ENCODE results near the gene GSTO2.

The GSTO2 gene

DNA sequence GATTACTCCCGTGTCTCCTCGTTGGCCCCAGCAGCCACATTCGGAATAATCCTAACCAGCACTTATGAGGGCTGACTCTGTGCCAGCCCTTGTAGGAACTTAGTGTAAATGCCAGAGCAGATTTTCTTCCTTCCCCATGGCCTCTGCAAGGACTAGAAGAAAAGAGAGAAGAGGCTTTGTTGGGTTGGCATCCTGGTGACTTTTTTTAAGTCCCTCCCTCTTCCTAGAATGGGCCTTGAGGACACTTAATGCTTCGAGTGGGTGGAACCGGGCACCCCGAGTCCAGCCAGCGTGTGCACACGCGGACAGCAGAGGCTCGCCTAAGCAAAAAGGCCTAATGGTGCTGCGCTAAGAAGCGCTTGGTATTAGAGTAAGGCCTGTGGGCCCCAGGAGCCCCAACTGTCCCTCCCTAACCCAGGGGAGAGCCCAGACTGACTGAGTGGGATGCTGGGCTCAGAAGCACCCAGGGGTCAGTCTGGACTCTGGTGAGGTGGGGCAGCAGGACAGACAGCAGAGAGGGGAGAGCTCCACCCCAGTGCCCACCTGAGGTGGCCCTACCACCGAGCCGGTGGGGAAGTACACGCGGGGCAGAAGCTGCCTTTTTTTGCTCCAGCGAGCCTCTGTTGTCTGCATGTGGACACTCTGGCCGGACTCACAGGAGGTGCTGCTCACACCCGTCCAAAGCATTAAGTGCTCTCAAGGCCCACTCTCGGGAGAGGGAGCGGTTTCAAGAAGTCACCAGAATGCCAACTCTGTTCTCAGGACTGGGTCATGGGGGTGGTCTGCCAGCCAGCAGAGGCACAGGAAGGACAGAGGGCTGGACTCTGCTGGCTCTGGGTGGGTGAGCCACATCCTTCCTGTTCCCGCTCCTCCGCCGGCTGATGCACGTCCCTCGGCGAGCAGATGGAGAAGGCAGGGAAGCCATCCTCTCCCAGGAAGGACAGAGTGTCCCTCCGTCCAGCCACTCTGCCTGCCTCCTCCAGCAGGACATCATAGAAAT lies 56.8 kb downstream of the GSTO2 start:
- DNase-seq (ENCODE audit: low read depth, low spot score): no peak

DNA sequence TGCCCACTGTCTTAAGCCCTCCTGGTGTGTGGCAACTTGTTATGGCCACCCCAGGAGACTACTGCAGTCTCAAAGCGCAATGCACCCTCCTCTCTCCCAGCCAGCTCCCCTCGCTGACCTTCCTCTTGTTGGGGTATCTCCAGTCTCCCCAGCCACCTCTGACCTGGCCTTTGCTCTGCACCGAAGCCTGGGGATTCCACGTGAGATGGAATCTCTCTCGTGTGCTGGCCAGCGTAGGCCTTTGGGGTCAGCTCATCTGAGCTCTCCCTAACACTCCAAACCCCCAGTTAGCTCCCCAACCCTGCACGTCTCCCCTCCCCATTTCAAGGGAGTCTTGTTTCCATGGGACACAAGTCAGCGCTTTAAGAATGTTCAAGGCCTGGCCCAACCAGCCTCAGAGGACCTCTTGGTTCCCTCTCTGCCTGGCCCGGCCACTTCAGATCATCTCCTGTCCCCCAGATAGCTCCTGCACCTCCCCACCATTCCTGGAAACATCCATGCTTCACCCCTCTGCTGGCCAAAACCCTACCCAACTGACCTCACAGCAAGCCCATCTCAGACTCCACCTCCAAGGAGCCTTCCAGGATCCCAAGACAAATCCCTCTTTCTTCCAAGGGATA lies 58.1 kb downstream of the GSTO2 start:
- no peak for DNase-seq (ENCODE audit: low read depth, low spot score)

DNA sequence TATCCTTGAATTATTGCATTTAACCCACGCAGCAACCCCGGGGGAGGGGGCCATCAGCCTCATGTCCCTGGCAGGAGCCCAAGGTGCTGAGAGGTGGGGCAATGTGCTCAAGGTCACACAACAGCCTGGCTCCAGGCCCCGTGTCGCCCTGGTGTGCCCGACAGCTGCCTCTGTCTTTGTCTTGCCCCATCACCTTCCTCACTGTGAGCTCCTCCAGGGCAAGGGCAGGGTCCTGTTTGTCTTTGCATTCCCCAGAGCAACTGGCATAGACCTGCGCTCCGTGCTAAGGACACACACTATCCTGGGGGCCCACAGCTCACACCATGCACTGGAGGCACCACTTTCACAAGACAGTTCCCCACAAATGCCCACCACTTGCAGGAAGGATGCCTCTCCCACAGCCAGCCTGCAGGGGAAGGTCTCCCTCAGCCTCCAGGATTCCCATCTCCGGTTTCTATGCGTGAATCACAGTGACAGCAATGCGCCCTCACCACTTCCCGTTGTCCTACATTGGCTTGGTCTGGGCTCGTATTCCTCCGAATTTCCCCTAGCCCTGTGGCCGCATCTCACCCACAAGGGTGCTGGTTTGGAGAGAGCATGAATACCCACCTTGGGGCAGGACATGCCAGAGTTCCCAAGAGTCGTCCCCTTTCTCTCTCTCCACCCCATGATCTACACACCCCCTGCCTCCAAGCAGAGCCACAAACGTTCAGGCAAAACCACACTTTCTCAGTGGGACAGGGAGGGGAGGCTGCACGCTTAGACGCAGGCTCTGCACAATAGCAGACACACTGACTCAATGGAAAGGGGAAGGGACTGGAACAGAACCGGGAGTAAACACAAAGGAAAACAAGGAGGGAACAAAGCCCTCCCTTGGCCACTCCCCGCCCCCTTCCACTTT lies 59.0 kb downstream of the GSTO2 start:
- peak; percentile 91 for DNase-seq (ENCODE audit: low read depth, low spot score)

DNA sequence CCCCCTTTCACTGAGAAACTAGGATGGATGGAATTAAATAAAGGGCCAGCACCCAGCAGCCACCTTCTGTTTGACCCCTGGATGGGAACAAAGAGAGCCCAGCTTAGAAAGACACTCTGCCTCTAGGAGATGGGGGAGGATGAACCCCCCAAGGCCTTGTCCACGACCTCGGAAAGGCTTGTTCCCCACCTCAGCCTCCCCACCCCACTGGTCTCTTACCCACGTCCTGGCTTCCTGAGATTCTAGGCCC lies 59.6 kb downstream of the GSTO2 start:
- DNase-seq (ENCODE audit: low read depth, low spot score): no peak

DNA sequence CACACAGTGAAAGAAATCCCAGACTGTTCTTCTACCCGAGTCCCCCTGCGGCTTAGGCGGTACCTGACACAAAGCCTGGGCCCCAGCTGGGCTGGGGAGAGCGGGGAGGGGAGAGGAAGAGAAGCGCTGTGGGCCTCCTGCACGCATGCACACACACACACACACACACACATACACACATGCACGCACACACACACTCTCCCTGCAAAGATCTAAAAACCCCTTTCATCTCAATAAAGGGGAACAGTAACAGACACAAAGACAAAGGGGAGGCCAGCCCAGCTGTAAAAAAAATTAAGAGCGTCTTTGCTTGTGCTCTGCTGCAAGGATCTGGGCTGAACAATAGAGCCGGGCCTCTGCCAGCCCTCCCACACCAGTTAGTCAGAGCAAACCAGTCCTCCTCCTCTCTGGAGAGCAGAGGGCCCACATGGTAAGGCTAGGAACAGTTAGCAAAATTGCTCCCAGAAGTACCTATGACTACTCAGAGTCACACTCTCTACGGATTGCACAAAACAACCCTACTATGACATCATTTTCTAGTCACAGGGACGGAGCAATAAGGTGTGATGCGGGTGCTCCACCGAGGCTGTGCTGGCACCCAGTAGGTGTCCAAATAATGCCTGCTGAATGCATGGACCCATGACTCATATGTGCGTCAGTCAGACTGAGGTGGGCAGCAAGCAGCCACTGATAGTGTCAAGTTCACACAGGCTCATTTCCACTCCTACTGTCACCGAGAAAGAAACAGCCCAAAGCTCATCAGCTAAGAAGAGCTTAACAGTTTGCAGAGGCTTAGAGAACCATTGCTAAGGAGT lies 60.1 kb downstream of the GSTO2 start:
- peak; percentile 85 for DNase-seq (ENCODE audit: low read depth, low spot score)

DNA sequence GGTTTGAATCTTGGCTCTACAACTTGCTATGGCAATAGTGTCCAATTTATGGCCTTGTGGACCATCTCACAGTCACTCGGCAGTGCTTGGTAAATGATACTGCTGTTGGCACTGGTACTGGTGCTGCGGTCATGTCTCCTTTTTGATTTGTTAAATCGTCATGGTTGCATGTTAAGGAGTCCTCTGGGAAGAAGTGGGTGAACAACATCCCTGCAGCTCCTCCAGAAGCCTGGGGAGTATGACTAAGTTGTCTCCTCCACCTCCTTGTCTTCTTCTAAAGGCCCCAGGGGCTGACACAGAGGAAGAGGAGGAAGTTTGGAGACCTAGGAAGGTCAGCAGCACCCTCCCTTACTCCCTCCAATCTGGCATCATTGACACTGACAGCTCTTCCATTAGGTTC lies 60.8 kb downstream of the GSTO2 start:
- peak; percentile 69 for DNase-seq (ENCODE audit: low read depth, low spot score)

DNA sequence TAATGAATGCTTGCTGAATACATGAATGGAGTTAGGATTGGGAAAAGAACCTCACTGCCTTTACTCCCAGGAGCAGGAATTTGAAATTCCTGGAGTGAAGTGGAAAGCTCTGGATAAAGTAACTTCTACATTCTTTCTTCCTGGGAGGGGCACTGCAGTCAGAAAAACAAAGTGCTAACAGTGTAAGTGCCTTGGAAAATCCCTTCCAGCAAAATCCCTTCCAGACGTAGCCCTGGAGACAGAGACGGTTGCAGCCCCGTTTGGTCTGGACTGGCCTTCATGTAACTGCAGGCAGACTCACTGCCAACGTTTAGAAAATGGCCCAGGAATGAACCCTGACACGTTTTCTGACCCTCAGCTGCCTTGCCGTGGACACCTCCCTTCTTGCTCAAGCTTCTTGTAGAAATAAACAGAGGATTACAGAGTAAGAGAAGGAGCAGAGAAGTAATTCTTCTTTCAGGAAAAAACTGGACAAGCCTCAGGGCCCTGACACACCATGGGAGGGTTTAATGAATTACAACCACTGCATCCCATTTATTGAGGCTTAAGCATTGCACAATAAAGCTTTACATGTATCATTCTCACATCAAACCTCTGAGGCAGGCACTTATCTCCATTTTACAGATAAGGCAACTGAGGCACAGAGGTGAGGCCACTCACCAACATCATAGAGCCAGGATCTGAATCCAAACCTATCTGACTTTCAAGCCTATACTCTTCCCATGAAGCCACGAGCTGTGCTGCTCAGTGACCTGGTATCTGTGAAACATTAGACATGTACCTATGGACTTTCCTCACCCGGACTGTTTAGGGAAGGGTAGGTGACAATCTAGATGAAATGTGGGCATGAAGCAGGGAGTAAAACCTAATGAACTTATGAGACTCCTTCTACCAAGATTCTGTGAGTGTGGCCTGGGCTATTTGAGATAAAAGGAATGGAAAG lies 61.5 kb downstream of the GSTO2 start:
- peak; percentile 76 for DNase-seq (ENCODE audit: low read depth, low spot score)

DNA sequence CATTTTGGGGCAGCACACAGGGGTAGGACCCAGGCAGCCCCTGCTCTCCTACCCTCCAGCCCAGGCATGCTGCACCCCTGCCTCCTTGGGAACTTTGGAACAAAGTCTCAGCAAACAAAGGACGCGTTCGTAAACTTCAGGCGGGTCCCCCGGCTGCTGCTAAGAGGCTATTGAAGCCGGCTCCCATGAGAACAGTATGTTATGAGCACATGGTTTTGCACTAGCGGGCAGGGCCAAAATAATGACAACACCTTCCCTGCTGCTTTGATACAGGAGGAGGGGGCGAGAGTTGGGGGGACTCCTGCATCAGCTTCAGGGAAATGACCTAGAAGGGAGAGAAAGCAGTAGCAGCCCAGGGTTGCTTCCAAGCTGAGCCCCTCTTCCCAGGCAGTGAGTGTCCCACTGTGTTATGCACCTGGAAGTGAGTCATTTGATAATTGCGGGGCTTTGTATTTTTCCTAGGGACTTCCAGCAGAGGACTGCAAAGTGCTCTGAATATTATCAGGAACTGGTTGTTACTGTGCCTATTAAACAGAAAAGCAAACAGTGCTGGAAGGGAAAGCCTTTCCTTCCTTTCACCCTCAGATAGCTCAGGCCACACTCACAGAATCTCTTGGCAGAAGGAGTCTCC lies 62.3 kb downstream of the GSTO2 start:
- peak; percentile 72 for DNase-seq (ENCODE audit: low read depth, low spot score)

DNA sequence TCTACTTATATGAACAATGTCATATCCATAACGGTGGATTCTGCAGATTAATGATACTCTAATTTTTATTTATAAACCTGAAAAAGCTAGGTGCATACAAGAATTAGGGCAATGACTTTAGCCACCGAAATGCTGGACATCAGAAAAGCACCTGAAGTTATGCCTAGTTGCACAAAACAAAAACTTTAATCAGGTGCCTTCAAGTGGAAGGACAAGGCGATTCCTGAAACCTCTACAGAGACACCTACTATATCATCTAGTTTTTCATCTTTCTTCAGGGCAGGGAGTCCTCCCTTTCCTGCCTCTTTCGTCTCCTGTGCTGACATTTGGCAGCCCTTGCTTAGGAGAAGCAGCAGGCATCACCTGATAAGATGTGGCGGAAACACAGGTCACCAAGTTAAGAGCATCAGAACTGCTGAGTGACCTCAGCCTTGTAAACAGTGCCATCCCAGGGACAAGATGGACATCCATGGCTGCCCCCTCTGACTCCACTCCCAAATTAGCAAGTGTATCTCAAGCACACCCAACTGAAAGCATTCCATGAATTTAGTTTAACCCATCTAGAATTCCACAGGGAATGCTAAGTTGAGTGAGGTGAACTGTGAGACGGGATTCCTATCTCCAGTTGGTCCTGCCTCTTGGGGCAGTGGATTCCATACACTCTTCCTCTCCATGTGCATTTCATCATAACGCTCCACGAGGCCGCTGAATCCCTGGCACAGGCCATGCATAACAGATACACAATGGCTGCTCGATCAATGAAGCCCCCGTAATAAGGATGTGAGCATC lies 63.5 kb downstream of the GSTO2 start:
- DNase-seq (ENCODE audit: low read depth, low spot score): peak; percentile 35

DNA sequence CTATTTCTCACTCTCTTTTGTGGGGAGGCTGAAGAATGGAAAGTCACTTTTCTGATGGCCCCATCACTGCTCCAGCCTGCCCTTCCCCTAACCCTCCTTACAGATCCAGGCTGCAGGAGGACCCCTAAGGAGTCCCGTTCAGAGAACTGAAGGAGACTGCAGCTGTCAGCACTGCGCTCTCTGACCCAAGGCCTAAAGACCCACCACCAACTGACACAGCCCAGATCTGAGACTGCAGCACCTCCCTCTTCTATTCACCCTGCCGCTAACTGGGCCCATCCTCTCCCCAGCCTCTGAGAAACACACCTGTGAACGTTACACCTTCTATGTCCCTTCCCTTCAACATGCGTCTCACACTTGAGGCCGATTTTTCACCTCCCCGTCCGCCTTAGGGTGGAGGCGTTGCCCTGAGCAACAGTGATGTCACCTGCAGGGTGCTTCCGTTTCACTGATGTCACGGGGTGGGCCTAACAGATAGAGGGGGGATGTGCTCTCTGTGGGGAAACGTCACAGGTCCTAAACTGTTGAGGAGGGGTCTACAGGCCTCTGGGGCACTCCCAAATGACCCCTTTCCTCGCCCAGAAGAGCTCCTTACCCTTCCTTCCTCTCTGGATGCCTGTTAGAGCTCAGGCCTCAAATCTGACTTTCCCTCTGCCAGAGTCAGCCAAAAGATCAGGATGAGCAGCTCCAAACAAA lies 64.2 kb downstream of the GSTO2 start:
- peak; percentile 7 for DNase-seq (ENCODE audit: low read depth, low spot score)

DNA sequence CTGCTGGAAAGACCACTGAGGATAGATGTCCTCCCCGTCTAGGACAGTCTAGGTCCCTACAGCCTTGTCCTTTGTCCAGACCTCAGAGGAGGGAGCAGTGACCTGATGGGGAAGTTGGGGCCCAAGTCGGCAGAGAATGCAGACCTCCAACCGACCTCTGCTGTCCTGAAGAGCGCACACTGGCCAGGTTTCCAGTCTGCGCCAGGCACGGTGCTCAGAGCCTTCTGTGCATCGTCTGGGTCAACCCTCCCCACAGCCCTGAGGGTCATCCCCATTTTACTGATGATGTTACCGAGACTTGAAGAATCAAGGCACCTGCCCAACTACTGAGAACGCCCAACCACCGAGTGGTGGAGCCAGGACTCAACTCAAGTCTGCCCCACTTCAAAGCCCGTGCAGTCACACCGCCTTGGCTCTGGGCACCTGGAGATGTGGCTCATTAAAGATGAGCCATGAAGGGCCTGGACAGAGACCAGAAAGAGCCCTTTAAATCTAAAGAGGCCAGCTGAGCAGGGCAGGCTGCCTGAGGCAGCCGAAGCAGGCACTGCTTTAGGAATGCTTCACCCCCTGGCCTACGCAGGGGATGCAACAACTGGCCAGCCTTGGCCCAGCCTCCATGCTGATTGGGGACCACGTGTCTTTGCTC lies 64.9 kb downstream of the GSTO2 start:
- DNase-seq (ENCODE audit: low read depth, low spot score): peak; percentile 3

DNA sequence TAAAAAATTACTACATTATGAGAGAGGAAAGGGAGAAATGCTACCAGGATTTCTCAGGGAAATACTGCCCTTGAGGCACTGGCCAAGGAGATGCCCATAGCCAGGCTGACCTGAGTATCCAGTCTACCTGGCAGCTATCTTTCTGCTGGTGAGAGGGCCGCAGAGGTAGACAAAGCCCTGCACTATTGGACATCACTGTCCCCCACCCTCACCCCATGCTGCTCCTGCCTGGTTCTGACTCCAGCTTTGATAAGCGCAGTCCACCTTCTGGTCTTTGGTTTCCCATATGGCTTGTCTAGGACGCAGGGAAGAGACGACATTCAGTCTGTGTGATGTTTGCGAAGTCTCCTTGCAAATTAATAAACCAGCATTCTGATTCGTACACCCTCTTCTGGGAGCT lies 65.6 kb downstream of the GSTO2 start:
- DNase-seq (ENCODE audit: low read depth, low spot score): no peak

DNA sequence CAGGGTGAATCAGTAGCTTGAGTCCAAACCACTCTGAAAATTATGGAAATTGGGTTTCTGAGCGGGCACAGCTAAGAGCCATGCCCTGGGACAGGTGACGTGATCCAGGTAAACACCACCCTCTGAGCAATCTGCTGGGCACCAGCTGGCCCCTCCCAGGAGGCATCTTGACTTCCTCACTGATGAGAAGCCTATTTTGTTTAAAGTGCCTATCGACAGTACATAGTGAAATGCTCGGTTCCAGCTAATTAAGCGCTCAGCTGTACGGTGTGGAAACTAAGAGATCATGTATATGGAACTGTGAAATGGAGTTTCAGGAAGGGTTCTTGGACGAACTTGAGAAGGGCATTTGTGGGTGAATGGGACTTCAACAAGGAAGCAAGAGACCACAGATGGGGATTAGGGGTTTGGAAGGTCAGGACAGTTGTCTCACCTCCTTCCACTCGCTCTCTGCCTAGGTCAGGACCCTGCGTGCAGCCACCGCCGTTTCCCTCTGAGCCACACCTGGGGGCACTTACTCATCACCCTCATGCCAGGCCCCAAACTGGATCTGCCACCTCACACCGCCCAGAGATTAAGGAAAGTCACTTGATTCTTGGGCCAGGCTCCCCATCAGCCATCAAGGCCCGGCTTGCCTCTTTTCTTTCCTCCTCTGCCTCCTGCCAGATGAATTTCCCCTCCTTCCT lies 66.1 kb downstream of the GSTO2 start:
- DNase-seq (ENCODE audit: low read depth, low spot score): peak; percentile 11

DNA sequence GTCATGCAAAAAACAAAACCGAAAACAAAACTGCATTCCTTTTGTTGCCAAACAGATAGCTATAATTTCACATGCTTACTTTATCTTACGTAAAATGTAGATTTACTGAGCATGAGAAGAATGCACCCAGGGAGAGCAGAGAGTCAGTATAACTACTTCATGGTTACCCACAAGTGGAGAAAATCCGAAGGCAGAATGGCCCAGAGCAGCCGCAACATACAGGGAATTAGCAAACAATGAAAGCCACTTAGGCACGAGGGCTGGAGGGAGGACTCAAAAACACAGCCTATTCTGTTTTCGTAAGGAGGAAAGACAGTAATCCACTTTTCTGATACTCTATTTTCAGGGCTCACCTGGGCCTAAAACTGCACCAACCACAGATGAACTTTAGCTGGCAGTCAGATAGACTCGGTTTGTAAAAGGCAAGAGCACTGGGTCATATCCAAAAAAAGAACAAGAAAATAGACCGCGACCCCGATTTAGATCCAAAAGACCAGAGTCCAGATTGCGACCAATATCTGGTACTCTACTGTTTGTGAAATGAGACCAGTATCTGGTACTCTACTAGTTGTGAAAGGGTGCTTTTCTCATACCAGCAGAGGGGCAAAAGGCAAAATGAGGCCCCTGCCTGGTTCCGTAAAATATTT lies 68.0 kb downstream of the GSTO2 start:
- peak; percentile 90 for DNase-seq (ENCODE audit: low read depth, low spot score)

DNA sequence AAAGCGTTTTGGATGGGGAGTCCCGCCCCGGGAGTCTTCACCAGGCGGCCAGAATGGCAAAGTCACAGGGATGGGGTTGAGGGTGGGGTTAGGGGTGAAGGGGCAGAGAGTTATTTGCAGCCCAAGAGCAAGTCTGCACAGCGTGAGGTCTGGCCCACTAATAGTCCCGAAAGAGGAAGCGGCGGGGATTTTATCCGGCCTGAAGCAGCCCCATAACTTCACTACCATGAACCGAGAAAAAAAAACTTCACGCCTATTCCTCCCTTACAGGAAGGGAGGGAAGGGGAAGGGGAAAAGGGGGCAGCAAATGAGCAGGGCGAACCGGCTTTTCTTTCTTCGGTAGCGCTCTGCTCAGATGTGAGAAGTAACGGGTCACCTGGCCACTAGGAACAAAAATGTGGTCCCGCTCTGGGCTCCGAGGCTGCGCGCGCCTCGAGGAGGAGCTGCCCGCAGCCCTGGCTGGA lies 68.6 kb downstream of the GSTO2 start:
- DNase-seq (ENCODE audit: low read depth, low spot score): no peak

DNA sequence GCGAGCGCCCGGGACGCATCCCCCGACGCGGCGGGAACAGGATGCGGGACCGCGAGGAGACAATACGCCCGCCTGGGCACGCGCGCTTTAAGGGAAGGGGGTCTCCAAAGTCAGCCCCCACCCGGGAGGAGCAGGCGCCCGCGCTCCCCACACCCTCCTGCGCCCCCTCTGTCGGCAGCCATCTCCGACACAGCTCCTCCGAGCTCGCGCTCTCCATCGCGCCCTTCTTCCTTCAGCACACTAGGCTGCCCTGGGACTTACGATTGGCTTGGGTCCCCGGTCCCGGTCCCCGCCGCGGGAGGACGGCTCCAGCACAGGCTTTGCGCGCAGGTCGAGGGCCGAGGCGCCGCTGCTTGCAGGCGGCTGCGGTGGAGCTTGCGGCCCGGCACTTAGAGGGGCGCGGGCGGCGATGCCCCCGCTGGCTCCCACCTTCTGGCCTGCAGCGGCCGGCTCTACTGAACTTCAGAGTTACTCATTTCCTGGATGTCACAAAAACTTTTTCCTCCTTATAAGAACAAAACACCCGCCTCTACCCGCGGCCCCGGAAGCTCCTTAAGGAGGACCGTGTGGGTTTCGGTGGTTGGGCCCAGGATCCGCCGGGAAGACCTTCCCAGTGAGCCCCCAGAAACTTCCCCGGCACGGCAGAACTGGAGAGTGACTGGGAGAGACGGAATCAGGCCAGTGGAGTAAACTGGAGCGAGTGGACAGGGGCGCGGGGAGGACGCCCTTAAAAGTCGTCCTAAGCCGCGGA lies 69.2 kb downstream of the GSTO2 start, which contains the start of gene ITPRIP:
TSS of gene ITPRIP (minus strand) at position 481 of the 751 bp plus-strand sequence. CDS start 22,414 bp downstream, outside the sequence.
- DNase-seq (ENCODE audit: low read depth, low spot score): peak; percentile 88

All from astrocyte of the hippocampus (primary cell).